Measurements from ENCODE around the gene RPS6KB1. TPM values are rescaled to one million over a fixed set of nuclear protein-coding genes. Genes with fewer than 3 reads are reported as not detected.

Gene RPS6KB1
- polyA plus RNA-seq, 3 donors: 15.8 to 15.9 (median 15.9) TPM

DNA sequence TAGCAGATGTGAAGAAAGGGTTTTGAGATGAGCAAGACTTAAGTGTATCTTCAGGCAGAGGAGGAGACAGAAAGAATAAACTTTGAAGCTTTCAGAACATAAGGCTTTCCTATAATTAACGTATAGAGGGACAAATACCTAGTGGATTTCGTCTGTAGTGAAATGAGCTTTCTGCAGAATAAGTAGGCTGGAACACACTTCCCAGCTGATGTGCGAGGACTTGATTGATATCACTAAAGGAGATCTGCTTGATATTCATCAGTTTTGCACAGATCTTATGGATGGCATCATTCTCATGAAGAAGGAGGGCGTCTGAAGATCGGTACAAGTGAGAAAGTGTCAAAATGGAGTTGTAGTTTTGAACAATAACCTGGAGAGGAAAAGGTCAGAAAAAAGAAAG is 15.0 kb upstream of the RPS6KB1 start:
- no peak overlapping the region for H3K4me3 ChIP-seq (replicated peaks in 1 of 3; ENCODE audit: low read depth in 2 of 3, low read length in 3 of 3)
- no peak overlapping the region for H3K9ac ChIP-seq (ENCODE audit: insufficient read depth, low read length, poor library complexity, severe bottlenecking)
- peaks cover 11 to 15% of the 10 kb centered on the region in 2 donors for H3K4me1 ChIP-seq (ENCODE audit: control insufficient read depth in 1 of 2, insufficient read depth in 2 of 2, low read length in 2 of 2)
- no peaks in the 10 kb centered on the region for H3K27me3 ChIP-seq (ENCODE audit: control insufficient read depth in 2 of 2, insufficient read depth in 2 of 2, low read length in 2 of 2)
- H3K4me3 Mint-ChIP-seq: no peak overlapping the region
- H3K9me3 ChIP-seq (replicated peaks in 1 of 2; ENCODE audit: control insufficient read depth in 1 of 2, insufficient read depth in 1 of 2, low read length in 2 of 2): no peaks in the 10 kb centered on the region
- no peak overlapping the region for H2AFZ ChIP-seq (ENCODE audit: insufficient read depth, low read depth, low read length, poor library complexity, severe bottlenecking)
- H3K4me2 ChIP-seq (replicated peaks; ENCODE audit: extremely low read depth, low read length, poor library complexity, severe bottlenecking): no peak overlapping the region
- no peaks in the 10 kb centered on the region for H3K27me3 Mint-ChIP-seq (ENCODE audit: low read depth in 3 of 3)
- H3K79me2 ChIP-seq (ENCODE audit: insufficient read depth, low read length): no peaks in the 10 kb centered on the region
- DNase-seq: no peak
- H3K9me3 Mint-ChIP-seq: no peaks in the 10 kb centered on the region
- H3K4me1 Mint-ChIP-seq: peaks cover 18% of the 10 kb centered on the region
- whole genome bisulfite sequencing (ENCODE audit: insufficient coverage): 100% methylated on average over 4 of the region's 5 CpGs
- intact Hi-C loops (cut with micrococcal nuclease): no loop called here
- no peak overlapping the region for H3K27ac Mint-ChIP-seq
- peak overlapping the region in 1 of 2 donors; percentile 26 for H3K27ac ChIP-seq (ENCODE audit: low read depth in 1 of 2, low read length in 2 of 2)
- peaks cover 27 to 63% of the 10 kb centered on the region in 2 donors for H3K36me3 Mint-ChIP-seq
- peaks cover 13 to 58% of the 10 kb centered on the region in 2 donors for H3K36me3 ChIP-seq (replicated peaks in 1 of 2; ENCODE audit: control insufficient read depth in 1 of 2, insufficient read depth in 2 of 2, low read length in 2 of 2)
- no peaks in the 10 kb centered on the region for H4K20me1 ChIP-seq (ENCODE audit: insufficient read depth, low read length)
- TF ChIP-seq, protein P1, sequence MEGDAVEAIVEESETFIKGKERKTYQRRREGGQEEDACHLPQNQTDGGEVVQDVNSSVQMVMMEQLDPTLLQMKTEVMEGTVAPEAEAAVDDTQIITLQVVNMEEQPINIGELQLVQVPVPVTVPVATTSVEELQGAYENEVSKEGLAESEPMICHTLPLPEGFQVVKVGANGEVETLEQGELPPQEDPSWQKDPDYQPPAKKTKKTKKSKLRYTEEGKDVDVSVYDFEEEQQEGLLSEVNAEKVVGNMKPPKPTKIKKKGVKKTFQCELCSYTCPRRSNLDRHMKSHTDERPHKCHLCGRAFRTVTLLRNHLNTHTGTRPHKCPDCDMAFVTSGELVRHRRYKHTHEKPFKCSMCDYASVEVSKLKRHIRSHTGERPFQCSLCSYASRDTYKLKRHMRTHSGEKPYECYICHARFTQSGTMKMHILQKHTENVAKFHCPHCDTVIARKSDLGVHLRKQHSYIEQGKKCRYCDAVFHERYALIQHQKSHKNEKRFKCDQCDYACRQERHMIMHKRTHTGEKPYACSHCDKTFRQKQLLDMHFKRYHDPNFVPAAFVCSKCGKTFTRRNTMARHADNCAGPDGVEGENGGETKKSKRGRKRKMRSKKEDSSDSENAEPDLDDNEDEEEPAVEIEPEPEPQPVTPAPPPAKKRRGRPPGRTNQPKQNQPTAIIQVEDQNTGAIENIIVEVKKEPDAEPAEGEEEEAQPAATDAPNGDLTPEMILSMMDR (IDR thresholded peaks at IDR 0.05): no peak

DNA sequence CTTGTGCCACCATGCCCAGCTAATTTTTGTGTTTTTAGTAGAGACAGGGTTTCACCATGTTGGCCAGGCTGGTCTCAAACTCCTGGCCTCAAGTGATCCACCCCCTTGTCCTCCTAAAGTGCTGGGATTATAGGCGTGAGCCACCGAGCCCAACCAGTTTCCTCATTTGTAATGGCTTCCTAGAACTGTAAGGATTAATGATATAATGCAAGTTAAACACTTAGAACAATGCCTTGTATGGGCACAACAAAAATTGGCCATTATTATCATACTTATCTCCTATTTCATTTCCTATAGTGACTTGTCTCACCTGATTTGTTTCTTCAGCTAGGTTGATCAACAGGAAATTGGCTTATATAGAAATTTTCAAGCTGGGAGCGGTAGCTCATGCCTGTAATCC is 14.3 kb upstream of the RPS6KB1 start:
- WGBS (ENCODE audit: insufficient coverage): no CpG with 5 or more reads among the region's 3 CpGs
- no peak overlapping the region for H2AFZ ChIP-seq (ENCODE audit: insufficient read depth, low read depth, low read length, poor library complexity, severe bottlenecking)
- no peak overlapping the region for H3K27ac Mint-ChIP-seq
- H3K79me2 ChIP-seq (ENCODE audit: insufficient read depth, low read length): no peaks in the 10 kb centered on the region
- peaks cover 11 to 15% of the 10 kb centered on the region in 2 donors for H3K4me1 ChIP-seq (ENCODE audit: control insufficient read depth in 1 of 2, insufficient read depth in 2 of 2, low read length in 2 of 2)
- no peak for DNase-seq
- TF ChIP-seq, protein P1 (IDR thresholded peaks at IDR 0.05): no peak
- H3K4me3 ChIP-seq (replicated peaks in 1 of 3; ENCODE audit: low read depth in 2 of 3, low read length in 3 of 3): no peak overlapping the region
- no peaks in the 10 kb centered on the region for H3K9me3 ChIP-seq (replicated peaks in 1 of 2; ENCODE audit: control insufficient read depth in 1 of 2, insufficient read depth in 1 of 2, low read length in 2 of 2)
- no peak overlapping the region for H3K27ac ChIP-seq (ENCODE audit: low read depth in 1 of 2, low read length in 2 of 2)
- no peak overlapping the region for H3K9ac ChIP-seq (ENCODE audit: insufficient read depth, low read length, poor library complexity, severe bottlenecking)
- H3K27me3 Mint-ChIP-seq (ENCODE audit: low read depth in 3 of 3): no peaks in the 10 kb centered on the region
- no peaks in the 10 kb centered on the region for H4K20me1 ChIP-seq (ENCODE audit: insufficient read depth, low read length)
- intact Hi-C loops (cut with micrococcal nuclease): no loop called here
- H3K27me3 ChIP-seq (ENCODE audit: control insufficient read depth in 2 of 2, insufficient read depth in 2 of 2, low read length in 2 of 2): no peaks in the 10 kb centered on the region
- peaks cover 31 to 66% of the 10 kb centered on the region in 2 donors for H3K36me3 Mint-ChIP-seq
- peaks cover 13 to 60% of the 10 kb centered on the region in 2 donors for H3K36me3 ChIP-seq (replicated peaks in 1 of 2; ENCODE audit: control insufficient read depth in 1 of 2, insufficient read depth in 2 of 2, low read length in 2 of 2)
- no peak overlapping the region for H3K4me3 Mint-ChIP-seq
- H3K9me3 Mint-ChIP-seq: no peaks in the 10 kb centered on the region
- H3K4me1 Mint-ChIP-seq: peaks cover 18% of the 10 kb centered on the region
- no peak overlapping the region for H3K4me2 ChIP-seq (replicated peaks; ENCODE audit: extremely low read depth, low read length, poor library complexity, severe bottlenecking)
